Dedifferentiated amniotic fluid mesenchymal stem cell (primary cell): ENCODE measurements around the gene SYNM.
"Not testable (repeated sequence)": the region's sequence is repeated elsewhere in the genome, so short reads cannot be mapped to it uniquely, and the experiment has no call there.

Experiments used
- DNase-seq: peaks from one replicate; pipeline ENCODE4 v3.0.0-alpha.2; 2016; ENCODE audit errors: extremely low spot score

The SYNM gene

DNA sequence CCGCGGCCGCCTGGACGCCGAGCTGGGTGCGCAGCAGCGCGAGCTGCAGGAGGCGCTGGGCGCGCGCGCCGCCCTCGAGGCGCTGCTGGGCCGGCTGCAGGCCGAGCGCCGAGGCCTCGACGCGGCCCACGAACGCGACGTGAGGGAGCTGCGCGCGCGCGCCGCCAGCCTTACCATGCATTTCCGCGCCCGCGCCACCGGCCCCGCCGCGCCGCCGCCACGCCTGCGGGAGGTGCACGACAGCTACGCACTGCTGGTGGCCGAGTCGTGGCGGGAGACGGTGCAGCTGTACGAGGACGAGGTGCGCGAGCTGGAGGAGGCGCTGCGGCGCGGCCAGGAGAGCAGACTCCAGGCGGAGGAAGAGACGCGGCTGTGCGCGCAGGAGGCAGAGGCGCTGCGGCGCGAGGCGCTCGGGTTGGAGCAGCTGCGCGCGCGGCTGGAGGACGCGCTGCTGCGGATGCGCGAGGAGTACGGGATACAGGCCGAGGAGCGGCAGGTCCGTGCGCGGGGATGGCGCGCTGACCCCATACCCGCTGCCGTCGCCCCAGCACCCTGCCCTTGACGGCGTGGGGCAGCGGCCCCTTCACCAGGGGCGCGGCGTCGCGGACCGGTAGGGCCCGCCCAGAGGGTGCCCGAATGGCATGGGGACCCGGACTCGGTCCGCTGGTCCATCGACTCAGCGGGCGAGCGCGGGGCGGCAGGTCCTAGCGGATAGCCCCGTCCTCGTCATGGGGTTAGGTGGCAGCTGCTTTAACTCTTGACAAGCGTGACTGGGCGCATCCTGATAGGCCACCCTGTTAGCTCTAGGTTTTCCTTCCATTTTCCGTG lies 848 bp downstream of the SYNM start:
- DNase-seq, result no peak

DNA sequence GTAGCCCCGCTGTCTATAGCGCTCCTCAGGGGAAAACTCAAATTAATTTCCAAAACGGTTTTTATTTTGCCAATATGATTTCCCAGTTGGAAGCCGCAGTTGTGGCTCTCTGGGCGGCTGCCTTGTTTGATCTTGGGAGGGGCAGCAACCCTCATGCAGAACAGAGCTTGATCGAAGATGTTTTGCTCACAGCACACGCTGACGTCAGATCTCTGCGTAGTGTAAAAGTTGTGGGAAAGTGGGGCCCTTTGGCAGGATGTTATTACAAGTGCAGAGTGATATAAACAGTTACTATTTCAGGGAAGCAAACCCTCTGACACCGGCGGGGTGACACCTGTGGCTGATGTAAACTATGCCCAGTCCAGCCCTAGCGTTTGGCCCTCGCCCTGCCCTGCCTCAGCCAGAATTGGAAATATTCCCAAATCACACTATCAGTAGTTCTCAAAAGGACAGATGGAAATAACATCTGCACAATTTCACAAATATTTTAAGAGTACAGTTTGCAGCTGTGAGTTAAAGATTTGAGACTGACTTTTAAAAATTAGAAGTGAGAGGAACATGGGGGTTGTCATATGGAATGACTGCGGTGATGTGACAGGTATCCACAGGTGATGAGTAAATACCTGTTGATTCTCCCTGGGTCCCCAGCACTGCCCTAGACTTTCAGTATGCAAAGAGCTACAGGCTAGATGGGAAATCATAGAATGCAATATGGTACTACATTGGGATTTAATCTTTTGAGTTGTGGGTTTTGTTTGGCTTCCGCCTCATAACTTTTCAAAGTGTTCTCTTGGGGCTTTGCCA lies 1.7 kb downstream of the SYNM start:
- no peak for DNase-seq

DNA sequence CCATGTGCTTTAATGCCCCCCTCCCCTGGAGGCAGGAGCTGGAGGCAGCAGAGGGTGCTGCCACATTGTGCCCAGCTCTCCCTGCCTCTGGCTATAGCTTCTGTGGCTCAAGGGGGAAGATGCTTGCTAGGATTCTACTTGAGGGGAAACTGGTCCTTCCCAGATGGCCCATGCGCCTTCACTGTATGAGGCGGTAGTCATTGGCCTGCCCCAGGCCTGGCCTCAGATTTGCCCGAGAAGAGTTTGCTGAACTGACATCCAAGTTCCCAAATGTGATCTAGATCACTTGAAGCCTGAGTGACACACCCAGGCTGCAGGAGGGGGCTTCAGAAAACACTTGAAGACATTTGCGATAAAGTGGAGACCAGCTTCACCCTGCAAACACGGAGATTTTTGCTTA lies 4.1 kb downstream of the SYNM start:
- DNase-seq, result no peak

DNA sequence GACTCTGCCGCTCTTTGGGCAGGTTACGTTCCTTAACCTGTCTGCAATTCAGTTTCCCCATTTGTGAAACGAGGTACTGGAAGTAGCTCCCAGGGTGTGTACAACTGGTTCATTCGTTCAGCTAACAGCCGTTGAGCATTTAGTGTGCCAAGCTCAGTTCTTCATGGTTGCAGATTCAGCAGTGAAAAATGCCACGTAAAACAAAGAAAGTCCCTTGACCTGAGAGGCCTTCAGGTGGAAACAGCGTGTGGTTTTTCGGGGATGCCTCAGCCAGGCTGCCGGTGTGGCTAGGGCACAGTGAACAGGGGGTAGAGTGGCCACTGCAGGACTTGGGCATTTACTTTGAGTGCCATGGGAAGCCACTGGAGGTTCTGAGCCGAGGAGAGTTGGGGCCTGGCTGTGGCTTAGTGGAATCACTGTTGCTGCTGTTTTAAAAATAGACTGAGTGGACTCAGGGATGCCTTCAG lies 4.7 kb downstream of the SYNM start:
- DNase-seq, result no peak

DNA sequence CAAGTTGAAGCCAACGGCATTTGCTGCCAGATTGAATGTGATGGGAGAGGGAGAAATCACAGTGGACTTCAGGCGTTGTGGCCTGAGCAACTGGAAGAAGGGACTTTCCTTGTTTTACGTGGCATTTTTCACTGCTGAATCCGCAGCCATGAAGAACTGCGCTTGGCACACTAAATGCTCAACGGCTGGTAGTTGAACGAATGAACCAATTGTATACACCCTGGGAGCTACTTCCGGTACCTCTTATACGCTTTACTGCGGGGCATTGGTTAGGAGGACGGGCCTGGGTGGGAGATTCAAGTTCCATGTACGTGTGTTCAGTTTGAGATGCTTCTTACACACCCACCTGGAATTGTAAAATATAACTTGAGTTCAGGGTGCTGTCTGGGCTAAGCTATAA lies 5.2 kb downstream of the SYNM start:
- no peak for DNase-seq

DNA sequence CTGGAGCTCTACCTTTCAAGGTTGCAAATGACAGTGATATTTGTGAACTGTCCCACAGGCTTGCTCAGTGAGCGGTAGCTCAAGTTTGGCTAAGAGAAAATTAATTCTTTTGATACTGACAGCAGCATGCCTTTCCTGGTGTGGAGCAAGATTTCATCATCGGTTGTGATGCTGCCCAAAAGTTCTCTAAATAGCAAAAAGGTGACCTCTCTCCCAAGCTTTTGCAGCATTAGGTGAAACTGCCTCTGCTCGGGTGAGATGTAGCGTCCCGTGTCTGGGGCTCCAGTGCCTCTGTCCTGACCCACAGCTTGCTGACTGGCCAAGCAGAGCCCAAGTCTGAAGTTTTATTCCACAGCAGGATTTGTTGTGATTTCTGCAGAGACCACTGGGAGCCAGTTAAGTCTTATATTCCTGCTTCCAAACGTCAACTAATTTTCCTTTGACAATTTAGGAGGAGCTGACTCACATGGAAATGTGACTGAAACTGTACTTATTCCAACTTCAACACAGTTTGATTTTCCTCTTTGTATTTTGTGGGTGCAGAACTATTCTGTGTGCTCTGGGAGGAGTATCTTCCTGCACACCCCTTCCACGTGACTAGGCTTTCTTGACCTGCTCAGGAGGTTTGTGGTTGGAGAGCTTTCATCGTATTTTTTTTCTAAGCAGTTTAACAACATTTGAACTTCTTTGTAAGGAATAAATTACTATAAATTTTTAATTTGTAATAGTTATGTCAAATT lies 5.9 kb downstream of the SYNM start:
- peak; percentile 32 for DNase-seq

DNA sequence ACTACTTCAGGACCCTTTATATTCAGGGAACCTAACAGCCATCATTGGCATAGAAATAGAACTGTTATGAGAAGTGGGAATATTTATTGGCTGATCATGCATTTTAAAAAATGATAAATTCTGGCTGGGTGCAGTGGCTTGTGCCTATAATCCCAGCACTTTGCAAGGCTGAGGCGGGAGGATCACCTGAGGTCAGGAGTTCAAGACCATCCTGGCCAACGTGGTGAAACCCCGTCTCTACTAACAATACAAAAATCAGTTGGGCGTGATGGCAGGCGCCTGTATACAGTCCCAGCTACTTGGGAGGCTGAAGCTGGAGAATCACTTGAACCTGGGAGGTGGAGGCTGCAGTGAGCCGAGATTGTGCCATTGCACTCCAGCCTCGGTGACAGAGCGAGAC lies 6.8 kb downstream of the SYNM start:
- not testable (repeated sequence) for DNase-seq

DNA sequence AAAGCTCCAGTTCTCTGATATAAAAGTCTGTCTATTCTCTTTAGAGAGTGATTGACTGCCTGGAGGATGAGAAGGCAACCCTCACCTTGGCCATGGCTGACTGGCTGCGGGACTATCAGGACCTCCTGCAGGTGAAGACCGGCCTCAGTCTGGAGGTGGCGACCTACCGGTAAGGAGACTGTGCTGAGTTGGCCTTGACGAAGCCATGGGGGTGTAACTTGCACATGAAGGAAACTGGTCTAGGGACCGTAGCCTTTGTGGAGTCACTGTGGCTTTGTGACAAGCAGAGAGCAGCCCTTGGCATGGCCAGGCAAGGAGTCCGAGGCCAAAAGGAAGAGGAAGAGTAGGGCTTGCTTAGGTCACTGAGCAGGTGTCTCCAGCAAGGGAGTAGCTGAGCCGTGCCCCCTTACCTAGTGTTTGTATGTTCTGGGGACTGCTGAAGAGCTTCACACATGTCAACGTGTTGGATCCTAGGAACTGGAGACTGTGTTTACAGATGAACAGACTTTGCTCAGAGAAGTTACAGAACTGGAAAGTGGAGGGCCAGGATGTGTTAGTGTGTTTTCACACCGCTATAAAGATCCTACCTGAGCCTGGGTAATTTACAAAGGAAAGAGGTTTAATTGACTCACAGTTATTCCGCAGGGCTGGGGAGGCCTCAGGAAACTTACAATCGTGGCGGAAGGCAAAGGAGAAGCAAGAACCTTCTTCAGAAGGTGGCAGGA lies 8.8 kb downstream of the SYNM start:
- DNase-seq, result no peak

DNA sequence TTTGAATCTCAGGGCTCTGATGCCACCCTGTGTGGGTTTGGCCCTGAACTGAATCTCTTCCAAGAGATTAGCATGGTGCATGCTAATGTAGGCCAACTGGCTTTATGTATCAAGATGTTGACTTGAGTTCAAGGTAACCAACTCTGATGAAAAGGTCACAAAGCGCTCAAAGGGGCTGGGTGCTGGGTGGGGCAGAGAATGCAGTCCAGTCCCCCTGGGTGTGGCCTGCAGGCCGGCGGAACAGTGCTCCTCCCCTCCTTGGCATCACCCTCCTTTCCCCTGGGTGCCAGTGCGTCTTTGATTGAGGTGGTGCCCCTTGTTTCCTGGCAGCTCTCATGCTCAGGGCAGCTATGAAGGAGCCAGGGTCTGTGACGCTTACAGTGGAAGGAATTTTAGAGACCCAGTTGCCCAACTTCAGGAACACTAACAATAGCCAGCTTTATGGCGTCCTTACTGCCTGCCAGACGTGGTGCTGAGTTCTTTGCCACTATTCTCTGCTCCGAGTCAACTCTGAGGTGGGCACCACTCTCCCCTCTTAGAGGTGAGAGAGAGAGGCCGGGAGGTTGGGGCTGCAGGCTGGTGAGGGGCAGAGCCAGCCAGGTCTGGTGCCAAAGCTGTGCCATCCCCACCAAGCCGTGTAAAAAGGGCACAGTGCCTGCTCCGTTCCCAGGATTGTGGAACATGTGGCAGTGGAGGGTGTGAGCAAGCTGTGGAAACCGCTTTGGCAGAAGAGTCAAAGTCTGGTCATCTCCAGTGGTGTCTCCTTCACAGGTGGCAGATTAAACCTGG lies 9.8 kb downstream of the SYNM start:
- DNase-seq, result no peak

DNA sequence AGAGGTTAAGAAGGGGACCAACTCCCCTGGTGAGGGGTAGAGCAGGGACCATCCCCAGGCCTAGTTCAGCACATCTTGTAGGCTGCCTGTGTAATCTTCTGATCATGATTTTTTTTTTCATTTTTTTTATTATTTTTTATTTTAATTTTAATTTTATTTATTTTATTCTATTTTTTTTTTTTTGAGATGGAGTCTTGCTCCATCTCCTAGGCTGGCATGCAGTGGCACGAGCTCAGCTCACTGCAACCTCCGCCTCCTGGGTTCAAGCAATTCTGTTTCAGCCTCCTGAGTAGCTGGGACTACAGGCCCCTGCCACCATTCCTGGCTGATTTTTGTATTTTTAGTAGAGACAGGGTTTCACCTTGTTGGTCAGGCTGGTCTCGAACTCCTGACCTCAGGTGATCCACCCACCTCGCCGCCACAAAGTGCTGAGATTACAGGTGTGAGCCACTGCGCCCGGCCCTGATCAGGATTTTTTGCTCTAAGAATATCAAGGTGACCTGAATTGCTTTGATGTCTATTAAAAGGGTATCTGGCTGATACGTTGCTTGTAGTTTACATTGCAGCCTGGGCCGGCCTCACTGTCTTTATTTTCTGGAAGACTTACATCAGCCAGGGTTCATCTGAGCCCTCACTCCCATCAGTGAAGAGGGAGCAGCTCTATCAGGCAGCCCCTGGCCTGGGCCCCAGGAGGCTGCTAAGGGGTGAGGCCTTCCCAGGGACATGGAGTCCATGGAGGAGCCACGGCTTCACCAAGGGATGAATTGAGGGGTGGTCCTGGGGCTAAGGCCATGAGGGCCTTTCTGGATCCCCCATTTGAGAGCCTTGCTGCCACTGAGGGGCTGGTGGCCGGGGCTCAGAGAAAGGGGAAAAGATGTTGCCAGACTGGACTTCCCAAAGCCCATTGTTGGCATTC lies 10.7 kb downstream of the SYNM start:
- DNase-seq, result no peak

DNA sequence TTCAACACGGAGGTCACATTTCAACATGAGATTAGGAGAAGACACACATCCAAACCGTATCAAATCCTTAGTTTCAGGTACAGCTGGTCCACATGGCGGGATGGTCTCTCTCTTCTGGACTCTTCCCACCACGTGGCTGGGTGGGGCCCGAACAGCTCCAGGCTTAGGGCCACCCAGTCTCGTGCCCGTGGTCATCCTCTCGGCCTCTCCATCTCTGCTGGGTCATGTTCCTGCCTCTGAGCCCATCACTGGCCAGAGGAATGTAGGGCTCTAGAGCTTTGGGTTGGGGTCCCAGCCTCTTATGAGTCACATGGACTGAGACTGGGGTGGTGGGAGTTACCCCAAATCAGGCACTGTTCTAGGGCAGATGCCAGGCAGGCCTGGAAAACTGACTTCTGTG lies 12.2 kb downstream of the SYNM start:
- no peak for DNase-seq

DNA sequence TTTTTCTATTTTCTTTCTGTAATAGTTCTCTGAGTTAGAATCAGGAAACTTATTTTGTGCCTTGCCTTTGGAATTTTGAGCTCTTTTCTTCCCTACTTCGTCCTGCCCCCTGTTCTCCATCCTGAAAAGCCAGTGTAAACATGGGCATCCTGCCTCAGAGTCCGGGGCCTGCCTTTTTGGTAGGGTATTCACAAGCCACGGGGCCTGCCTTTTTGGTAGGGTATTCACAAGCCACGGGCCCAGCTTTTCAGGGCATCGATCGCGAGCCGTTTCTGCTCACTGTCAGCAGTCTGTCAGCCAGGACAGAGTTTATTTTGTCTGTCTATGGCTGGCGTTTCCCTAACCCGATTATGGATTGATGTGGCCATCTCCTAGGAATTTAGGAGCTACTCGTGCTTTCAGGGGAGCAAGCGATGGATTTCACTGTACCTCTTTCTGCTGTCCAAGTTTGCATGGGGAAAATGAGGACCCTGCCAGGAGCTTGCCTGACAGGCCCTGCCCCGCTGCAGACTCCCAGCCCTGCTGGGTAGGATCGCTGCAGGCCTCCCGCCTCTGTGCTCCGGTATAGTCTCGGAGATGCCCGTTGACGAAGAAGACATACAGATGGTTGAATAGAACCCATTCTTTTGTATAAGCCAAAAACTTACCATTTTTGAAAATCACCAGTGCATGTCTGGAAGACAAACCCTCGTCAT lies 12.8 kb downstream of the SYNM start:
- DNase-seq, result no peak

DNA sequence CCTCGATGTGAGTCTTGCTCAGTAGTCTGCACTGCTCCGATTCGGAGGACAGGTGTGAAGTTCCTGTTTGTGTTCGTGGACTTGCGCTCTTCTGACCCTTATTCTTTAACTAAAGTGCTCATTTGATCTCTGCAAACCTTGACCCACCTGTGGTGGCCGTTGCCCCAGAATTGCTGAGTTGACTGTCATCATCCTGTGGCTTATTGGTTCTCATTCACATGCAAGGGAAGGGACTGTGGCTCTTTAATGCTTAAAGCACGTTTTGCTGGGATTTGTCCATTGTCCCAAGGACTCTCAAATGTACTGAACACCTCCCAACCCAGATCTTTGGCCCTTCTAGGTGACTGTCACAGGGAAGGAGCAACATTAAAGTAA lies 13.4 kb downstream of the SYNM start:
- no peak for DNase-seq

DNA sequence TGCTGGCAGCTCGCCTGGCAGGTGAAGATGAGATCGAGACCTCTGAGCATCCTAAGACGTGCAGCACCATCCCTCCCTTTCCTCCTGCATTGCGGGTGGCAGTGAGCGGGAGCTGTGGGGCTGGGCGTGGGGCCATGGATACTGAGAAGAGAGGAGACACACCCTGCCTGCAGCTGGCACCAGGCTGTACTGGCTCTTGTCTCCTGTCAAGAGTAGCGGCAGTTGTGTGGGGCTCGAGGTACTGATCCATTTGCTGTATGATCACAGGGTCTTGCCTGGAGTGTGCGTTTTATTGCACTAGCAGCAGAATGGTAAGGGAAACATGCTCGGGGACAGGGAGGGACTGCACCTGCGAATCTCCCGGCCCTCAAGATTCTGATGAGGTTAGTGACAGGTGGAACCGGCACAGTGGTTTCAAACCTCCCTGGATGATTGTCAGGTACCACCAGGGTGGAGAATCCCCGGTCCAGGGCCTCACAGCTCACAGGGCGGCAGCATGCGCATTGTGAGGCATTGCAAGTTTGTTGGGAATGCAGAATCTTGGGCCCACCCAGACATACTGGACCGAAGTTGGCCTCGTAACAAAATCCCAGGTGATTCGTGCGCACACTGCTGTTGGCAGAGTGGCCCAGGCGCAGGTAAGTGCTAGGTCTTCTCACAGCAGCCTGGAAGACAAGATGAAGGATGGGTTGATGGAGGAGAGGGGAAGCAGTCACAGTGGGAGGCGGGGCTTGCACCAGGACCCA lies 14.1 kb downstream of the SYNM start:
- no peak for DNase-seq

DNA sequence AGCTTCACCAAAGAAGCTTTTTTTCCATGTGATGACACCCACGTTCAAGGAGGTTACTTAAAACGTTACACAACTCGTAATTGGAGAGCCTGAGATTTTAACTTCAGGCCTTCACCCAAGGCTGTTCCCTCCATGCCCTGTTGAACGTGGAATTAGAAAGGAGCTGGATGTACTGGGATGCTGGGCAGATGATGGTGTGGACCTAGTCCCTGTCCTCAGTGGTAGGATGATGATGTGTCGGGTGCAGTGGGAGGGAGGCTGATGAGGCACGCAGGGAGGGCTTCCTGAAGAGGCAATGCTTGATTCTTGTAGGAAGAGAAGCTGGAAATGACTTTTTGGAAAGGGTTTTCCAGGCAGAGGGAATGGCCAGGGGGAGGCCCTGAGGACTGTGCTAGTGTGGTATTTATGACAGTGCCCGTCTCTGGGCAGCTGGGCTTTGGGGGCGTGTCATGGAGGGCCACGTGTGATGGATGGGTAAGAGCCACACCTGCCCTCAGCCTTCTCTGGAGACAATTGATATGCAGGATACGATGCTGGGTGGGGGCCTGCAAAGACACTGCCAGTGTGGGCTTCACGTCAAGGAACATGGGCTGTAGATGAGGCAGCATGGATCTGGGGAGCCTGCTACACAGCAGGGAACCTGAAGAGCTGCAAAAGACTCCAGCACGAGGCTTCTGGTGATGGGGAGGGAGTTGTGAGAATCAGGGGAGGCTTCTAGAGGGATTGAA lies 15.3 kb downstream of the SYNM start:
- DNase-seq, result no peak

DNA sequence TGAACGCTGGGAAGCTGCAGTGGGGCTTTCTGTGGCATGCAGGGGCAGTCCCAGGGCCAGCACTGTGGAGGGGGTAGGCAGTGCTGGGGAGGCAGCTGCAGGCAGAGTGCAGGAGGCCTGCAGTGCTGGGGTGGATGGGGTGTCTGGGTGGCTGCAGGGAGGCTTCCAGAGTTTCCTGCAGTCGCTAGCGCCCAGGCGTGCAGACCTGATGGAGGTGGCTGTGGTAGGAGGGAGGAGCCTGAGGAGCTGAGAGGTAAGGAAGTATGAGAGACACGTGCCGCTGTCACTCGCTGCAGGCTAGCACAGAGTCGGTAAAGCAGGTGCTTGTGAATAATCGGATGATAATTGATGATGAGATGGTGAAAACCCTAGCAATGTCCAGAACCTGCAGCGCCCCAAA lies 16.3 kb downstream of the SYNM start:
- no peak for DNase-seq

DNA sequence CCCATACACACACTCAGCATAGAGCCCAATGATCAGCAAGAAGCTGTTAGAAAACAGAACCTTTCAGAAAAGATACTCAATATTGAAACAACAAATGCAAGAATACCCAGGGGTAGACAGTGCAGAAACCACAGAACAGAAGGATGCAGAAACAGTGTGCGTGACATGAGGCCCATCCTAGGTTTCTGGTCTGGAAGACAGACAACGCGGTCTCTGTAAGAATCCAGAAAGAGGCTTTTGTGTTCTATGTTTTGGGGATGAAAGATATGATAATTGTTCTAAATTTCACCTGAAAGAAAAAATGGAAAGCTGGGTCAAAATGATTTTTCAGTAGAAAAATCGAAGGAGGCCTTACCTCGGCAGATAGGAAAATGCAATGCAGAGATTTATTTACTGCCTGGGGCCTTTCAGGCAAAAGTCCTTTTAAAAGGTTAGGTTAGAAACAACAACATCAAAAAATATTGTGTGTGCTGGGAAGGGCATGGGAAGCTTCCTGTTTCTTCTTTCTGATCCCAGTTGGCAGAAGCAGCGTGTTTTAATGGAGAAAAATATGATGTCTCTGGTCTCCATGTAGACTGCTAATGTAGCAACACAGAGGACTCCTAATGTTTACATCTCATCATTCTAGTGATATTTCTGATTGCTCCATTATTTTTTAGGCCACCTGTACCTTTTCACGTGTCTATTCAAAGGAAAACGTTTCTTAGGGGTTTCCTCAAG lies 17.0 kb downstream of the SYNM start:
- no peak for DNase-seq
